Measurements from ENCODE around the gene TNS1. TPM values are rescaled to one million over a fixed set of nuclear protein-coding genes. Genes with fewer than 3 reads are reported as not detected.

Gene TNS1
- total RNA-seq, 1 donor from 2014 or later = 1.6 TPM

GRCh38 chr2:217893440-217893839, 109.4 kb downstream of the TNS1 start:
- FAIRE-seq = no peak
- H3K36me3 ChIP-seq (ENCODE audit: control insufficient read depth, insufficient read depth, low read length) = peaks cover 9% of the 10 kb centered on the region
- TF ChIP-seq CTCF (IDR thresholded peaks at IDR 0.05; ENCODE audit: insufficient read depth, low read length, severe bottlenecking) = no peak
- no peaks in the 10 kb centered on the region for H3K27me3 ChIP-seq (ENCODE audit: control insufficient read depth, insufficient read depth, low read length)
- no peak for DNase-seq (ENCODE audit: low read depth)
- H3K4me3 ChIP-seq (ENCODE audit: low read depth, low read length) = no peak overlapping the region

- DNase-seq (ENCODE audit: low read depth) (no peak), FAIRE-seq (no peak)
- TF ChIP-seq CTCF (IDR thresholded peaks at IDR 0.05; ENCODE audit: insufficient read depth, low read length, severe bottlenecking) = no peak
- H3K4me3 ChIP-seq (ENCODE audit: low read depth, low read length) = no peak overlapping the region
- no peaks in the 10 kb centered on the region for H3K27me3 ChIP-seq (ENCODE audit: control insufficient read depth, insufficient read depth, low read length)
- peaks cover 9% of the 10 kb centered on the region for H3K36me3 ChIP-seq (ENCODE audit: control insufficient read depth, insufficient read depth, low read length)
Measured at GRCh38 chr2:217892560-217892959, 110.2 kb downstream of the TNS1 start.

GRCh38 chr2:217890445-217890844, 112.3 kb downstream of the TNS1 start:
- H3K36me3 ChIP-seq (ENCODE audit: control insufficient read depth, insufficient read depth, low read length) = peaks cover 14% of the 10 kb centered on the region
- peak; percentile 21 for DNase-seq (ENCODE audit: low read depth)
- H3K4me3 ChIP-seq (ENCODE audit: low read depth, low read length) = no peak overlapping the region
- no peak for FAIRE-seq
- peak; percentile 40 for TF ChIP-seq CTCF (IDR thresholded peaks at IDR 0.05; ENCODE audit: insufficient read depth, low read length, severe bottlenecking)
- H3K27me3 ChIP-seq (ENCODE audit: control insufficient read depth, insufficient read depth, low read length) = no peaks in the 10 kb centered on the region

- FAIRE-seq (no peak), DNase-seq (ENCODE audit: low read depth) (no peak)
- TF ChIP-seq CTCF (IDR thresholded peaks at IDR 0.05; ENCODE audit: insufficient read depth, low read length, severe bottlenecking) = no peak
- peaks cover 14% of the 10 kb centered on the region for H3K36me3 ChIP-seq (ENCODE audit: control insufficient read depth, insufficient read depth, low read length)
- no peaks in the 10 kb centered on the region for H3K27me3 ChIP-seq (ENCODE audit: control insufficient read depth, insufficient read depth, low read length)
- H3K4me3 ChIP-seq (ENCODE audit: low read depth, low read length) = no peak overlapping the region
Measured at GRCh38 chr2:217889656-217890055, 113.1 kb downstream of the TNS1 start.

GRCh38 chr2:217887841-217888701, 114.7 kb downstream of the TNS1 start:
- TF ChIP-seq CTCF (IDR thresholded peaks at IDR 0.05; ENCODE audit: insufficient read depth, low read length, severe bottlenecking) = no peak
- H3K36me3 ChIP-seq (ENCODE audit: control insufficient read depth, insufficient read depth, low read length) = peaks cover 14% of the 10 kb centered on the region
- H3K27me3 ChIP-seq (ENCODE audit: control insufficient read depth, insufficient read depth, low read length) = no peaks in the 10 kb centered on the region
- FAIRE-seq (peak; percentile 64), DNase-seq (ENCODE audit: low read depth) (no peak)
- H3K4me3 ChIP-seq (ENCODE audit: low read depth, low read length) = no peak overlapping the region
